Activated CD8-positive, alpha-beta T cell treated with anti-CD3 and anti-CD28 coated beads for 36 hours (primary cell): ENCODE measurements around the gene ZFP36L2. TPM values are rescaled to one million over a fixed set of nuclear protein-coding genes. Genes with fewer than 3 reads are reported as not detected.

ENCODE experiments used
- ATAC-seq: fragments of 200-7000 bp; cut with Tn5 transposase; one replicate; pipeline ENCODE4 v1.10.0; 2021; ENCODE audit warnings: mild to moderate bottlenecking, moderate library complexity
- CTCF ChIA-PET: fragments of 350-600 bp; sonication (Branson Sonifier 250); formaldehyde crosslinking; loops from one replicate; lab custom pipeline; 2021; ENCODE audit warnings: antibody characterized with exemption; lab: Charles Lee
- POLR2A ChIA-PET: fragments of 350-600 bp; sonication (Branson Sonifier 250); formaldehyde crosslinking; loops from one replicate; lab custom pipeline; 2021; ENCODE audit warnings: antibody characterized with exemption; lab: Charles Lee
- DNase-seq: peaks from one replicate; pipeline ENCODE4 v3.0.0-alpha.2; 2020
- H3K27ac Mint-ChIP-seq: one replicate; pipeline ENCODE4 v1.8.0; 2021; ENCODE audit warnings: mild to moderate bottlenecking, mixed read lengths
- H3K27me3 Mint-ChIP-seq: one replicate; pipeline ENCODE4 v1.8.0; 2021; ENCODE audit warnings: mixed read lengths
- H3K36me3 Mint-ChIP-seq: one replicate; pipeline ENCODE4 v1.8.0; 2021; ENCODE audit warnings: low read depth, mixed read lengths
- H3K4me1 Mint-ChIP-seq: one replicate; pipeline ENCODE4 v1.8.0; 2021; ENCODE audit warnings: low read depth, mixed read lengths
- H3K4me3 Mint-ChIP-seq: one replicate; pipeline ENCODE4 v1.8.0; 2021; ENCODE audit warnings: mild to moderate bottlenecking, moderate library complexity, mixed read lengths
- H3K9me3 Mint-ChIP-seq: one replicate; pipeline ENCODE4 v1.8.0; 2021; ENCODE audit warnings: mixed read lengths
- intact Hi-C: fragments of 100-400 bp; cut with micrococcal nuclease; formaldehyde crosslinking; loops from one replicate; pipeline ENCODE4 v1.10.0; 2022
- total RNA-seq, 2 experiments: library from RNA; stranded (reverse); gene quantifications; one replicate each; pipeline ENCODE4 v1.2.3, GENCODE V29; 2021
- TF ChIP-seq, protein P1 (sequence below): fragments of 200-600 bp; IDR thresholded peaks from one replicate; pipeline ENCODE4 v1.8.0; 2022; ENCODE audit warnings: antibody characterized with exemption, mild to moderate bottlenecking

Gene ZFP36L2
- total RNA-seq, 2 experiments from 2014 or later, result 102 to 106 TPM

DNA sequence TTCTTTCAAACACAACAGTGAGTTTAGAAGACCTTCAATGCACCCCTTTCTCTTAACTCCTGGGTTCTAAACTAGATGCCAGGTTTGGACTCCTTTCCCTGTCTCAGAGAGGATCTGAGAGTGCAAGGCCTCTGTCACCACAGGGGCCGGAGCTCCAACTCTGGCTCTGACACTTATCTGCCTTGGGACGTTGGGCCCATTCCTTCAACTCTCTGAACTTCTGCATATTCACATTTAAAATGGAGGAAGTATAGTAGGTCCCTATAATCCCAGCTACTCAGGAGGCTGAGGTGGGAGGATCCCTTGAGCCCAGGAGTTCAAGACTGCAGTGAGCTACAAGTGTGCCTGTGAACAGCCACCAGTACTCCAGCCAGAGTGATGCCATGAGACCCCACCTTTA lies 44.1 kb upstream of the ZFP36L2 start:
- no peak for ATAC-seq
- peak overlapping the region; percentile 22 for H3K27ac Mint-ChIP-seq
- ChIA-PET POLR2A (no interaction called here), CTCF (interaction anchor here (0.5 kb wide), 1 partner anchor 117 kb away, joined by 3 read pairs; no protein-coding TSS in a partner anchor)
- no peak overlapping the region for H3K4me3 Mint-ChIP-seq
- intact Hi-C loops, result no loop called here
- DNase-seq, result no peak
- H3K36me3 Mint-ChIP-seq, result peaks cover 7% of the 10 kb centered on the region
- H3K27me3 Mint-ChIP-seq, result no peaks in the 10 kb centered on the region
- TF ChIP-seq, protein P1, sequence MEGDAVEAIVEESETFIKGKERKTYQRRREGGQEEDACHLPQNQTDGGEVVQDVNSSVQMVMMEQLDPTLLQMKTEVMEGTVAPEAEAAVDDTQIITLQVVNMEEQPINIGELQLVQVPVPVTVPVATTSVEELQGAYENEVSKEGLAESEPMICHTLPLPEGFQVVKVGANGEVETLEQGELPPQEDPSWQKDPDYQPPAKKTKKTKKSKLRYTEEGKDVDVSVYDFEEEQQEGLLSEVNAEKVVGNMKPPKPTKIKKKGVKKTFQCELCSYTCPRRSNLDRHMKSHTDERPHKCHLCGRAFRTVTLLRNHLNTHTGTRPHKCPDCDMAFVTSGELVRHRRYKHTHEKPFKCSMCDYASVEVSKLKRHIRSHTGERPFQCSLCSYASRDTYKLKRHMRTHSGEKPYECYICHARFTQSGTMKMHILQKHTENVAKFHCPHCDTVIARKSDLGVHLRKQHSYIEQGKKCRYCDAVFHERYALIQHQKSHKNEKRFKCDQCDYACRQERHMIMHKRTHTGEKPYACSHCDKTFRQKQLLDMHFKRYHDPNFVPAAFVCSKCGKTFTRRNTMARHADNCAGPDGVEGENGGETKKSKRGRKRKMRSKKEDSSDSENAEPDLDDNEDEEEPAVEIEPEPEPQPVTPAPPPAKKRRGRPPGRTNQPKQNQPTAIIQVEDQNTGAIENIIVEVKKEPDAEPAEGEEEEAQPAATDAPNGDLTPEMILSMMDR, result no peak
- H3K9me3 Mint-ChIP-seq, result no peaks in the 10 kb centered on the region
- peaks cover 17% of the 10 kb centered on the region for H3K4me1 Mint-ChIP-seq

DNA sequence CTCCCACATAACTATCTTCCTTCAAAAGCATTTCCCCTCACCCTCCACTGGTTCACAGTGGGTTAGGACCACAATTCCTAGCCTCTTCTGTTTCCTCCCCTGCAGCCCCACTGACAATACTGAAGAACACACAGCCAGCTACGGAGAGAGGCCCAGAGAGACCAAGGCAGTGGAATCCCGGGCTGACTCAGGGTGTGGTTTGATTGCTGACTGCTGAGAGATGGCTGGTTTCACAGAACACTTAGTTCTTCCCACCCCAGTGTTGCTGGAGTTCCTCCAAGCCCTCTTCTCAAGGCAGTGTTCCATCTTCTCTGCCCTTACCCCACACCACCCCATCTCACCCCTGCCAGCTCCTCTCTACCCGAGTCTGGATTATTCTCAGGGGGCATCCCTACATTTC lies 43.3 kb upstream of the ZFP36L2 start:
- TF ChIP-seq, protein P1, result no peak
- CTCF ChIA-PET, result interaction anchor here (0.5 to 0.8 kb wide), 2 partner anchors 13 to 118 kb away, joined by 3 read pairs; no protein-coding TSS in a partner anchor
- peak overlapping the region; percentile 22 for H3K27ac Mint-ChIP-seq
- ATAC-seq (no peak), DNase-seq (peak; percentile 14)
- peaks cover 17% of the 10 kb centered on the region for H3K4me1 Mint-ChIP-seq
- POLR2A ChIA-PET, result no interaction called here
- H3K4me3 Mint-ChIP-seq, result no peak overlapping the region
- intact Hi-C loops, result no loop called here
- peaks cover 7% of the 10 kb centered on the region for H3K36me3 Mint-ChIP-seq
- H3K9me3 Mint-ChIP-seq, result no peaks in the 10 kb centered on the region
- H3K27me3 Mint-ChIP-seq, result no peaks in the 10 kb centered on the region

DNA sequence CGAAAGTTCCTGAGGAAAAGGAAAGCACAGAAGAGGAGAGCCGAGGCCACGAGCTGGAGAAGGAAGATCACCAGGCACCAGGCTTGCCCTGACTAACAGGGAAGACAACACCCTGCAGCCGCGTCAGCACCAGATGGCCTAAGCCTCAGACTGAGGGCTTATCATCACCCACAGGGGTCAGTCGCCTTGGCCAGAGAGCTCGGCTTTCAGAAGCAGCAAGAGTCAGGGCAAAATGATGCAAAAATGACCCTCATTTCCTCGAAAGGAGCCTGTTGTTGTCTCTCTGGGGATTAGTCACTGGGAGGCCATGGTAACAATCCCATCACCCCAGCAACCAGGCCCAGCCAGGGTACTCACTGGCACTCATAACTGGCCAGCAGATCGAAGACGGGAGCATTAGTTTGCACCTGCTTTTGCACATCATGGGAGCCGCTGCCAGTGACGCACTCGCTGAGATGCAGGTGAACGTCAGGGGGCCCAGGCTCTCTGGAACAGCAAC lies 42.7 kb upstream of the ZFP36L2 start:
- ChIA-PET CTCF (interaction anchor here (0.8 kb wide), 1 partner anchor 13 kb away, joined by 3 read pairs; no protein-coding TSS in a partner anchor), POLR2A (no interaction called here)
- no peak for ATAC-seq
- Mint-ChIP-seq H3K4me1 (peaks cover 17% of the 10 kb centered on the region), H3K4me3 (no peak overlapping the region), H3K9me3 (no peaks in the 10 kb centered on the region), H3K27ac (no peak overlapping the region), H3K36me3 (peaks cover 6% of the 10 kb centered on the region), H3K27me3 (no peaks in the 10 kb centered on the region)
- intact Hi-C loops, result no loop called here
- DNase-seq, result no peak
- TF ChIP-seq, protein P1, result no peak

DNA sequence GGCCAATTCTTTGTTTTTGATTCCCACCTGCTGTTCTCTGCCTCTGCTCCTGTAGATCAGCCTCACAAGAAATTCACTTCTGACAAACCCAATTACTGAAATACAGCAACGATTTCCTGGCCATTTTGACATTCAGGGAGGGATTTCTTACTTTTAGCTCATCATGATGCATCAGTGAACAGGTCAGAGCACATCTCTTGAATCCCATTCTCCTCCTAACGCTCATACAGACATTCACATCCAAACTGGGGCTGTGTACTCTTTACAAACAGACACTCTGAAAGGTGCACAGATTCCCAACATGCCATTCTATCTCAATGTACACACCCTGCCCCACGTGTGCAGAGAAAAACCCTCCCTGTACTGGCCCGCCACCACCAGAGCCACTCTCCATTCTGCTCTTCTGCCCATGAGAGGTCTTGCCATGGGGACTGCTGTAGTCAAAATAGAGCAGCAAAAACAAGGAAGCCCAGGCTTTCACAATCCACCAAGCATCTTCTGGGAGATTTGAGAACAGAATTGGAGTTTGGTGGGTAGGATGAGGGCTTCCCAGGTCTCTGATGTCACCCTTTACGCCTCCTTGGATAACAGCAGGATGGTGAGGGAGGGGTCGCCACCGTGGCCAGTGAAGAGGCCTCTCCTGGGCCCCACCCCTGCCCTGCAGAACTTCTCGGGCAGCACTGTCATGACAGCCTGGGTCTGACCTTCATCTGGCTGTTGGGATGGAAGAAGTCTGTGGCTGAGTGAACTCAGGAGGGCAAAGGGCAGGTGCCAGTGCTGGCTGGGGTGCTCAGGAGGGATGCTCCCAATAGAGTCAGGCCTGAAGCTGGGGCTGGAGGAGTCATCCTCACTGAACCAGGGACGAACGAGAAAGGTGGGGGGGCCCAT lies 41.9 kb upstream of the ZFP36L2 start:
- TF ChIP-seq, protein P1, result no peak
- ATAC-seq (no peak), DNase-seq (no peak)
- Mint-ChIP-seq H3K4me3 (no peak overlapping the region), H3K9me3 (no peaks in the 10 kb centered on the region), H3K27ac (no peak overlapping the region), H3K4me1 (peaks cover 11% of the 10 kb centered on the region), H3K27me3 (no peaks in the 10 kb centered on the region), H3K36me3 (peaks cover 6% of the 10 kb centered on the region)
- POLR2A ChIA-PET, result no interaction called here
- intact Hi-C loops, result no loop called here
- CTCF ChIA-PET, result no interaction called here

DNA sequence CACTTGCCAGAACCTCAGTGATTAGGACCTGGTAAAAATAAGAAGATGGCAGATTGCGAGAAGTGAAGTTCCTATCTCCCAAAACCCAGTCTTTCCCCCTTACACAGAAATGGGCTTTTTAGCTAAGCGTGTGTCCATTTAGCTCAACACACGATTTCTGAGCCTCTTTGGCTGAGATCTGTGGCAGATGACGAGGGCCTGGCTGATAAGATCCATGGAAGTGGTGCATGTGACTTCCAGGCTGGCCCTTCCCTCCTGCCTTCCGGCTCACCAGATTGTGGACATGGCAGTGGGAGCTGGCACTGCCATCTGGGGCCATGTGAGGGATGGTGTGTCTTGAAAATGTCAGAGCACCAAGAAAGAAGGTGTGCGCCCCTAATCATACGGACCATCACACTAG lies 41.0 kb upstream of the ZFP36L2 start:
- Mint-ChIP-seq H3K27ac (no peak overlapping the region), H3K9me3 (no peaks in the 10 kb centered on the region), H3K4me1 (peaks cover 9% of the 10 kb centered on the region), H3K4me3 (no peak overlapping the region), H3K36me3 (peaks cover 9% of the 10 kb centered on the region), H3K27me3 (no peaks in the 10 kb centered on the region)
- DNase-seq, result no peak
- intact Hi-C loops, result no loop called here
- ATAC-seq, result no peak
- POLR2A ChIA-PET, result no interaction called here
- TF ChIP-seq, protein P1, result no peak
- CTCF ChIA-PET, result interaction anchor here (1.7 kb wide), 1 partner anchor 217 kb away, joined by 4 read pairs; no protein-coding TSS in a partner anchor
